GM12892 (cell line): ENCODE measurements around the gene LIF.

Experiments used
- POLR2AphosphoS5 ChIP-seq: IDR thresholded peaks from 2 replicates; pipeline ENCODE4 v1.6.1; 2011; ENCODE audit warnings: low read depth, low read length, control low read depth
- TAF1 ChIP-seq: IDR thresholded peaks from 2 replicates; pipeline ENCODE4 v1.6.1; 2011; ENCODE audit warnings: low read depth, mild to moderate bottlenecking, control low read depth, low read length, borderline replicate concordance

GRCh38 chr22:30250661-30251267 lies 4.2 kb upstream of the LIF start:
- TF ChIP-seq TAF1 (no peak), POLR2AphosphoS5 (no peak)
